Measurements from ENCODE around the gene CXCL13. TPM values are rescaled to one million over a fixed set of nuclear protein-coding genes. Genes with fewer than 3 reads are reported as not detected.

CXCL13 gene
- total RNA-seq, 1 experiment from 2014 or later: not detected

- H3K4me3 Mint-ChIP-seq (ENCODE audit: low read depth, unreplicated experiment): no peak overlapping the region
- intact Hi-C loops (cut with micrococcal nuclease; ENCODE audit: unreplicated experiment): no loop called here
Observed at GRCh38 chr4:77593993-77594392, 11.6 kb upstream of the CXCL13 start.

DNA sequence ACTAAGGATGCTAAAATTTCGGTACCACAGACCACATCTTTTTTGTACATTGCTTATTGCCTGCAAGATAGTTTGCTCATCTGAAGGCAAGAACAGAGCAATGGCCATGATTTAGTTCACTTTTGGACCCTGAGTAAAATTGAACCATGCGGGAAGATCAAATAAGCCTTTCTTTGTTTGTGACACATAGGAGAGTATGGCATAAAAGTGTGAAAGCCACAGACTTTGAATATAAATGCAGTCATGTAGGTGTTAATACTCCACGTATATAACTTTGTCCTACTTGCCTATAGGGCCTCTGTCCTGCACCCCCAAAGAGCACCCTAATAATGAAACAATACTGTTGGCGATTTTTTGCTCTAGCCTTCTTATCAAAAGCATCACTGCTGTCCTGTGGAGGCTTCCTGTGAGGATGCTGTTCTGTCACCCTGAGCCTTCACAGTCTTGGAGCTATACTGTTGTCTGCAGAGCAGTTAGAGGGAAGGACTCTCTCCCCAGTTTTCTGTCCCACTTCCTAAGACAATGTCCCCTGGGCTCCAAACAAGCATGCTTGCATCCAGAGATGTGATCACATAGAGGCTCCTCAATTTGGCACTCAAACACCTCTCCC lies 10.2 kb upstream of the CXCL13 start:
- Mint-ChIP-seq H3K4me1 (ENCODE audit: low read depth, unreplicated experiment) (peaks cover 8% of the 10 kb centered on the region), H3K27ac (ENCODE audit: unreplicated experiment) (no peak overlapping the region), H3K4me3 (ENCODE audit: low read depth, unreplicated experiment) (no peak overlapping the region), H3K9me3 (ENCODE audit: low read depth, unreplicated experiment) (no peaks in the 10 kb centered on the region), H3K36me3 (ENCODE audit: insufficient read depth, unreplicated experiment) (peaks cover 4% of the 10 kb centered on the region), H3K27me3 (ENCODE audit: unreplicated experiment) (no peaks in the 10 kb centered on the region)
- CTCF ChIA-PET: interaction anchor here (0.7 to 0.8 kb wide), 2 partner anchors 129 to 292 kb away, joined by 3 read pairs; no protein-coding TSS in a partner anchor
- BruUV-seq (replicated peaks): no TSS peak
- no peak for DNase-seq
- intact Hi-C loops (cut with micrococcal nuclease; ENCODE audit: unreplicated experiment): no loop called here
- TF ChIP-seq, protein P1, sequence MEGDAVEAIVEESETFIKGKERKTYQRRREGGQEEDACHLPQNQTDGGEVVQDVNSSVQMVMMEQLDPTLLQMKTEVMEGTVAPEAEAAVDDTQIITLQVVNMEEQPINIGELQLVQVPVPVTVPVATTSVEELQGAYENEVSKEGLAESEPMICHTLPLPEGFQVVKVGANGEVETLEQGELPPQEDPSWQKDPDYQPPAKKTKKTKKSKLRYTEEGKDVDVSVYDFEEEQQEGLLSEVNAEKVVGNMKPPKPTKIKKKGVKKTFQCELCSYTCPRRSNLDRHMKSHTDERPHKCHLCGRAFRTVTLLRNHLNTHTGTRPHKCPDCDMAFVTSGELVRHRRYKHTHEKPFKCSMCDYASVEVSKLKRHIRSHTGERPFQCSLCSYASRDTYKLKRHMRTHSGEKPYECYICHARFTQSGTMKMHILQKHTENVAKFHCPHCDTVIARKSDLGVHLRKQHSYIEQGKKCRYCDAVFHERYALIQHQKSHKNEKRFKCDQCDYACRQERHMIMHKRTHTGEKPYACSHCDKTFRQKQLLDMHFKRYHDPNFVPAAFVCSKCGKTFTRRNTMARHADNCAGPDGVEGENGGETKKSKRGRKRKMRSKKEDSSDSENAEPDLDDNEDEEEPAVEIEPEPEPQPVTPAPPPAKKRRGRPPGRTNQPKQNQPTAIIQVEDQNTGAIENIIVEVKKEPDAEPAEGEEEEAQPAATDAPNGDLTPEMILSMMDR (IDR thresholded peaks at IDR 0.05; ENCODE audit: unreplicated experiment): no peak

More at GRCh38 chr4:77593993-77594392, 11.6 kb upstream of the CXCL13 start:
- TF ChIP-seq, protein P1 (IDR thresholded peaks at IDR 0.05; ENCODE audit: unreplicated experiment): no peak
- no TSS peak for BruUV-seq (replicated peaks)
- CTCF ChIA-PET: interaction anchor here (1.0 kb wide), 1 partner anchor 26 kb away, joined by 4 read pairs; no protein-coding TSS in a partner anchor
- Mint-ChIP-seq H3K4me1 (ENCODE audit: low read depth, unreplicated experiment) (no peaks in the 10 kb centered on the region), H3K27ac (ENCODE audit: unreplicated experiment) (no peak overlapping the region), H3K9me3 (ENCODE audit: low read depth, unreplicated experiment) (no peaks in the 10 kb centered on the region), H3K36me3 (ENCODE audit: insufficient read depth, unreplicated experiment) (no peaks in the 10 kb centered on the region), H3K27me3 (ENCODE audit: unreplicated experiment) (no peaks in the 10 kb centered on the region)
- no peak for DNase-seq

DNA sequence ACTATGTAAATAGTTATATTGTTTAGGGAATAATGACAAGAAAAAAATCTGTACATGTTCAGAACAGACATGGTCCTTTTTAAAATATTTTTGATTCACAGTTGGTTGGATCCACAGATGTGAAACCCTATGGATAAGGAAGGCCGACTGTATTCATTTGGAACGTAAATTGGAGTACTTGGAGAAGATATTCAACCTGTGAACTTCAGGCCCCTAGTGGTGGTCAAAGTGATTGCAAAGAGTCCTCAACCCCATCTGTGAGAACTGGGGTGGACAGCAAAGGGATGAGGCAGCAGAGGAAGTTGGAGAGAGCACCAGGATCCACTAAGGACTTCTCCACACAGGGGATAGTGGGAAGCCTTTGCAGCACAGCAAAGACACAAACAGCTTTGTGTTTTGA lies 6.2 kb upstream of the CXCL13 start:
- TF ChIP-seq, protein P1 (IDR thresholded peaks at IDR 0.05; ENCODE audit: unreplicated experiment): peak; percentile 27
- Mint-ChIP-seq H3K27me3 (ENCODE audit: unreplicated experiment) (no peaks in the 10 kb centered on the region), H3K4me3 (ENCODE audit: low read depth, unreplicated experiment) (no peak overlapping the region), H3K4me1 (ENCODE audit: low read depth, unreplicated experiment) (peaks cover 8% of the 10 kb centered on the region), H3K27ac (ENCODE audit: unreplicated experiment) (no peak overlapping the region), H3K36me3 (ENCODE audit: insufficient read depth, unreplicated experiment) (peaks cover 4% of the 10 kb centered on the region), H3K9me3 (ENCODE audit: low read depth, unreplicated experiment) (no peaks in the 10 kb centered on the region)
- DNase-seq: peak; percentile 51
- CTCF ChIA-PET: interaction anchor here (1.0 kb wide), 1 partner anchor 20 kb away, joined by 3 read pairs; no protein-coding TSS in a partner anchor
- intact Hi-C loops (cut with micrococcal nuclease; ENCODE audit: unreplicated experiment): no loop called here
- no TSS peak for BruUV-seq (replicated peaks)

DNA sequence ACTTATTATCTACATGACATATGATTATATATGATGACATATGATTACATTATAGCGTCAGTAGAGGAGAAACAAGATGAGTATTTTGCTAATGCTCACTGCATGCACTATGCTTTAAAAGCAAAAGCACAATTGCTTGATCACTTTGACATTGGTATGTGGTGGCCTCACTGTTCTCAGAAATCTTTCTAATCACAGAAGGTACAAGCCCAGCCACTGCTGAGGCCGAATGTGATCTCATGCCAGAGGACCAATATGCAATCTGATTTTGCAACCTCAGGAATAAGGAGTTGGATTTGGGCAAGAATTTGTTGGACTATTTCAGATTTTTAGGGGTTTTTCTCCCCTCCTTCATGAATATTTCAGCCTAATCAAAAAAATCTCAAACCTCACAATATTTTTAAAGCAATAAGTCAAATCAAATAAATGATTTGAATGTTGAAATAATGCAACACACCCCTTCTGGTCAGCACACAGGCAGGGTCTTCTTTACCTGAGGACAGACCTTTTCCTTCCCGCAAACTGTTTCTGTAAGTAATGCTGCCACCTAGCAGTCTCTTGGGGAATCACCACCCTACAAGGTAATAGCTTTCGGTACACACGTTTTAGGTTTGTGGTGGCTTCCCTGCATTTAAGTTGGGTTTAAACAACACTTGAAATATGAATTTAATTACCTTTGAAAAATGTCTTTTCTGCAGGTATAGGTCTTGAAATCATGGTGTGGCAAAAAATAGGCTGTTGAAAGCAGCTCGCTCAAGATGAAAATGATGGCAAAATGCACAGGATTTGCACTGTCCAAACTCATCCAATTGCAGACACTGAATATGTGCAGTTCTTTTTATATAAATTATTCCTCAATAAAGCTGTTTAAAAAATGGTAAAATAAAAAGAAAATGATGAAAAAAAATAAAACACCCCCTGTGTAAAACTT lies 4.8 kb upstream of the CXCL13 start:
- Mint-ChIP-seq H3K4me1 (ENCODE audit: low read depth, unreplicated experiment) (peaks cover 8% of the 10 kb centered on the region), H3K9me3 (ENCODE audit: low read depth, unreplicated experiment) (no peaks in the 10 kb centered on the region), H3K27ac (ENCODE audit: unreplicated experiment) (no peak overlapping the region), H3K27me3 (ENCODE audit: unreplicated experiment) (no peaks in the 10 kb centered on the region), H3K36me3 (ENCODE audit: insufficient read depth, unreplicated experiment) (peaks cover 4% of the 10 kb centered on the region), H3K4me3 (ENCODE audit: low read depth, unreplicated experiment) (no peak overlapping the region)
- TF ChIP-seq, protein P1 (IDR thresholded peaks at IDR 0.05; ENCODE audit: unreplicated experiment): peak; percentile 71
- BruUV-seq (replicated peaks): no TSS peak
- intact Hi-C loops (cut with micrococcal nuclease; ENCODE audit: unreplicated experiment): loop anchor here (2.0 to 5.0 kb wide), 3 partner anchors 63 to 216 kb away; no protein-coding TSS in a partner anchor
- peak; percentile 38 for DNase-seq
- CTCF ChIA-PET: interaction anchor here (0.7 to 1.8 kb wide), 7 partner anchors 14 to 168 kb away, joined by 3 to 17 read pairs (median 3); no protein-coding TSS in a partner anchor

Measured in Calu3 (cell line).